ENCODE results near the gene PRXL2A.

The PRXL2A gene

GRCh38 chr10:80458638-80459037 lies 50.3 kb downstream of the PRXL2A start:
- TF ChIP-seq, protein P1, sequence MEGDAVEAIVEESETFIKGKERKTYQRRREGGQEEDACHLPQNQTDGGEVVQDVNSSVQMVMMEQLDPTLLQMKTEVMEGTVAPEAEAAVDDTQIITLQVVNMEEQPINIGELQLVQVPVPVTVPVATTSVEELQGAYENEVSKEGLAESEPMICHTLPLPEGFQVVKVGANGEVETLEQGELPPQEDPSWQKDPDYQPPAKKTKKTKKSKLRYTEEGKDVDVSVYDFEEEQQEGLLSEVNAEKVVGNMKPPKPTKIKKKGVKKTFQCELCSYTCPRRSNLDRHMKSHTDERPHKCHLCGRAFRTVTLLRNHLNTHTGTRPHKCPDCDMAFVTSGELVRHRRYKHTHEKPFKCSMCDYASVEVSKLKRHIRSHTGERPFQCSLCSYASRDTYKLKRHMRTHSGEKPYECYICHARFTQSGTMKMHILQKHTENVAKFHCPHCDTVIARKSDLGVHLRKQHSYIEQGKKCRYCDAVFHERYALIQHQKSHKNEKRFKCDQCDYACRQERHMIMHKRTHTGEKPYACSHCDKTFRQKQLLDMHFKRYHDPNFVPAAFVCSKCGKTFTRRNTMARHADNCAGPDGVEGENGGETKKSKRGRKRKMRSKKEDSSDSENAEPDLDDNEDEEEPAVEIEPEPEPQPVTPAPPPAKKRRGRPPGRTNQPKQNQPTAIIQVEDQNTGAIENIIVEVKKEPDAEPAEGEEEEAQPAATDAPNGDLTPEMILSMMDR (IDR thresholded peaks at IDR 0.05; ENCODE audit: low read depth, low read length) = no peak
- in situ Hi-C loops (cut with HindIII; ENCODE audit: low sequenced_read_pairs) = no loop called here
- no peak for DNase-seq (ENCODE audit: low read depth, low spot score)
- no peak overlapping the region for H3K4me3 ChIP-seq (ENCODE audit: low read depth, low read length)

GRCh38 chr10:80459047-80459865 lies 50.9 kb downstream of the PRXL2A start:
- no peak overlapping the region for H3K4me3 ChIP-seq (ENCODE audit: low read depth, low read length)
- peak; percentile 67 for DNase-seq (ENCODE audit: low read depth, low spot score)
- TF ChIP-seq, protein P1 (IDR thresholded peaks at IDR 0.05; ENCODE audit: low read depth, low read length) = peak; percentile 2
- in situ Hi-C loops (cut with HindIII; ENCODE audit: low sequenced_read_pairs) = no loop called here

DNA sequence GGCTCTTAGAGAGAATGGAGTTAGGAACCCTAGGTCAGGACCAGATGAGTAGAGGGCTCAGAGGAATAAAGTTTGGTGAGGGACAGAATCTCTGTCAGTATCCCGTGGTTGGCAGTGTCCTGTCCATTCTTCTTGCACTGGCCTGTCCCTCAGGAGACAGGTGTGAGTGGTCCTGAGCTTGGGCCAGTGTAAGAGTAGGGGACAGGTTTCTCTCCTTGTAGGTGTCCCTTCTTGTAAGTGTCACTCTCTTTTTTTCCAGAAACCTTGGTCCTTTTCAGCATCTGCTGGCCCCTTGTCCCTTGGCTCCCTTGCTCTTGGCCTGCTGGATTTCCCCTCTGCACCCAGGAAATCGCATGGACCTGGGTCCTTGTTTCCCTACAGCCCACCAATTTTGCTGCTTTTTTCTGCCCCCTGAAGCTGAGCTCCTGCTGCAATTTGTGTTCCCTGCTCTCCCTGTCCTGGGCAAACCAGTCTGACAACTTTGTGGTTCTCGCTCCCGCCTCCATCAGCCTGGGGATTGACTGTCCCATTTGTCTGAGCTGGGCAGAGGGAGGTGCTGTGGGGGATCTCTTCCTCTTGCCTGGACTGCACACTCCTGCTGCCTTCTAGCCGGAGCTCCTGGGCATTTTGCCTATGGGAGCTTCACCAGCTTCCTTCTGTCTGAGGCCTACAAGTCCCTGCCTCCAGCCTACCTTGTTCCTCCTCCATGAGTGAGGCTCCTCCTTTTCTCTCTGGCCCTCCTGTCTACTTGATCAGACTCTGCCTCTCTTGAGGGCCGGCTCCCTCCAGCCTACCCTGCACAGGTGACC lies 52.3 kb downstream of the PRXL2A start:
- peak; percentile 65 for DNase-seq (ENCODE audit: low read depth, low spot score)
- TF ChIP-seq, protein P1 (IDR thresholded peaks at IDR 0.05; ENCODE audit: low read depth, low read length) = no peak
- in situ Hi-C loops (cut with HindIII; ENCODE audit: low sequenced_read_pairs) = no loop called here
- H3K4me3 ChIP-seq (ENCODE audit: low read depth, low read length) = no peak overlapping the region

DNA sequence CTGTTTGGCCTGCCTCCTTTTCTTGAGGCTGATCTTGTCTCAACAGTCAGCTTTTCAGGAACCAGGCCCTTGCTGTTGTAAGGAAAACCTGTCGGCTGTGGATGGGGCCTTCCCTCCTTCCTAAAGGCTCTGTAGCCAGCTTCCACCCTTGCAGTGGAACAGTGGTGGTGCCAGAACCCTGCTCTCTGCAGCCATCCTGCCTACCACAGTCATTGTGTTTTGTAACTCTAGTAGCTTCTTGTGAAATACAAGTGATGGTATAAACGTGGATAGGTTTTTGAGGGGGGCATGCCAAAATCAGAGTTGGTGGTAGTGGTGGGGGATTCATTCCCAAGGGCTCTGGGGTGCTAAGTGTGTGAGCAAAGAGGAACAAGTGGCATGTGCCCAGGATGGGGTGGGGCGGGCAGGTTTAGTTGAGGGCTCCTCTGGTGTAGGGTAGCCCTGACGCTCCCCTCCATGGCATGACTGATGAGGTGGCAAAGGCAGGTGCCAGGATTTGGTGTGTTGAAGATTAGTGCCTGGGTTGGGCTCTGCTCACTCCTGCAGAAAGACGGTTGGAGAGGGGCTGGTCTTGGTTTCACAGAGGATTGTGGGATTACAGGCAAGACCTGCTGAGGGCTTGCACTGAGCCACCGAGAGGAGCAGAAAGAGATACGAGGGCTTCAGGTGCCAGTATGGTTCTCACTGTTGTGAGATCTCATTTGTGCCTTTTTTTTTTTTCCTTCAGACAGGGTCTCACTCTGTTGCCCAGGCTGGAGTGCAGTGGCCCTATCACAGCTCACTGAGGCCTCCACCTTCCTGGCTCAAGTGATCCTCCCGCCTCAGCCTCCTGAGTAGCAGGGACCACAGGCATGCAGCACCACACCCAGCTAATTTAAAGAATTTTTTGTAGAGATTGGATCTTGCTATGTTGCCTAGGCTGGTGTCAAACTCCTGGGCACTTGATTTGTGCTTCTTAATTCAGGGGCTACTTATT lies 53.1 kb downstream of the PRXL2A start:
- no peak for DNase-seq (ENCODE audit: low read depth, low spot score)
- TF ChIP-seq, protein P1 (IDR thresholded peaks at IDR 0.05; ENCODE audit: low read depth, low read length) = no peak
- no peak overlapping the region for H3K4me3 ChIP-seq (ENCODE audit: low read depth, low read length)
- in situ Hi-C loops (cut with HindIII; ENCODE audit: low sequenced_read_pairs) = no loop called here

GRCh38 chr10:80462299-80462980 lies 54.1 kb downstream of the PRXL2A start:
- in situ Hi-C loops (cut with HindIII; ENCODE audit: low sequenced_read_pairs) = no loop called here
- TF ChIP-seq, protein P1 (IDR thresholded peaks at IDR 0.05; ENCODE audit: low read depth, low read length) = no peak
- no peak for DNase-seq (ENCODE audit: low read depth, low spot score)
- H3K4me3 ChIP-seq (ENCODE audit: low read depth, low read length) = no peak overlapping the region
